ENCODE results near the gene BTNL2.

- TF ChIP-seq CTCF (IDR thresholded peaks at IDR 0.05), result no peak
- no peak for TF ChIP-seq POLR2A (IDR thresholded peaks at IDR 0.05)
Observed at GRCh38 chr6:32416036-32416435, 9.1 kb upstream of the BTNL2 start.
